Activated CD4-positive, alpha-beta T cell treated with anti-CD3 and anti-CD28 coated beads, Interleukin-10, Interleukin-2, amounts not matched to agents 100 ng/mL and 50 ng/mL, durations not matched to agents 16 hours and 8 hours (primary cell): ENCODE results near the gene SULT1C3.

Experiments used
- DNase-seq: peaks from one replicate; pipeline ENCODE4 v3.0.0-alpha.2; 2020

Gene SULT1C3

GRCh38 chr2:108239786-108240185 is at the start of gene SULT1C3:
Gene SULT1C3 (plus strand): TSS chr2:108239968. CDS start chr2:108247195, 7,227 bp downstream.
- DNase-seq, result no peak

GRCh38 chr2:108193251-108193650 is 46.5 kb upstream of the SULT1C3 start:
- DNase-seq, result no peak

- DNase-seq, result no peak
Measured at GRCh38 chr2:108194409-108195132, 45.2 kb upstream of the SULT1C3 start.

- no peak for DNase-seq
Measured at GRCh38 chr2:108195133-108195439, 44.7 kb upstream of the SULT1C3 start.

- DNase-seq, result no peak
Measured at GRCh38 chr2:108199726-108200125, 40.0 kb upstream of the SULT1C3 start.

- DNase-seq, result no peak
Measured at GRCh38 chr2:108200569-108200968, 39.2 kb upstream of the SULT1C3 start.

GRCh38 chr2:108212671-108213070 is 27.1 kb upstream of the SULT1C3 start:
- DNase-seq, result no peak

- no peak for DNase-seq
Measured at GRCh38 chr2:108215794-108216211, 24.0 kb upstream of the SULT1C3 start.

- DNase-seq, result no peak
Measured at GRCh38 chr2:108217211-108217610, 22.6 kb upstream of the SULT1C3 start.

- DNase-seq, result no peak
Measured at GRCh38 chr2:108219688-108220087, 20.1 kb upstream of the SULT1C3 start.

GRCh38 chr2:108220191-108220590 is 19.6 kb upstream of the SULT1C3 start:
- DNase-seq, result no peak

- no peak for DNase-seq
Measured at GRCh38 chr2:108220942-108221541, 18.7 kb upstream of the SULT1C3 start.

- no peak for DNase-seq
Measured at GRCh38 chr2:108222261-108222660, 17.5 kb upstream of the SULT1C3 start.

- DNase-seq, result no peak
Measured at GRCh38 chr2:108223573-108223972, 16.2 kb upstream of the SULT1C3 start.

GRCh38 chr2:108224022-108224421 is 15.7 kb upstream of the SULT1C3 start:
- no peak for DNase-seq

- DNase-seq, result no peak
Measured at GRCh38 chr2:108226564-108226963, 13.2 kb upstream of the SULT1C3 start.

GRCh38 chr2:108228006-108228405 is 11.8 kb upstream of the SULT1C3 start:
- DNase-seq, result no peak

- no peak for DNase-seq
Measured at GRCh38 chr2:108228537-108228936, 11.2 kb upstream of the SULT1C3 start.

- no peak for DNase-seq
Measured at GRCh38 chr2:108229875-108230274, 9.9 kb upstream of the SULT1C3 start.

GRCh38 chr2:108235577-108235976 is 4.2 kb upstream of the SULT1C3 start:
- no peak for DNase-seq

- no peak for DNase-seq
Measured at GRCh38 chr2:108236676-108237335, 3.0 kb upstream of the SULT1C3 start.

GRCh38 chr2:108240966-108241365 is 1.2 kb downstream of the SULT1C3 start:
- no peak for DNase-seq

- no peak for DNase-seq
Measured at GRCh38 chr2:108243566-108243965, 3.8 kb downstream of the SULT1C3 start.

- DNase-seq, result no peak
Measured at GRCh38 chr2:108244667-108245414, 5.1 kb downstream of the SULT1C3 start.
